ENCODE results near the gene SPATA3. TPM values are rescaled to one million over a fixed set of nuclear protein-coding genes. Genes with fewer than 3 reads are reported as not detected.

The SPATA3 gene
- total and polyA plus RNA-seq, 2 of the 13 experiments (the other 11 are each of a cell fraction or from before 2014, with no cell fraction given), result not detected

- TF ChIP-seq, protein P1, sequence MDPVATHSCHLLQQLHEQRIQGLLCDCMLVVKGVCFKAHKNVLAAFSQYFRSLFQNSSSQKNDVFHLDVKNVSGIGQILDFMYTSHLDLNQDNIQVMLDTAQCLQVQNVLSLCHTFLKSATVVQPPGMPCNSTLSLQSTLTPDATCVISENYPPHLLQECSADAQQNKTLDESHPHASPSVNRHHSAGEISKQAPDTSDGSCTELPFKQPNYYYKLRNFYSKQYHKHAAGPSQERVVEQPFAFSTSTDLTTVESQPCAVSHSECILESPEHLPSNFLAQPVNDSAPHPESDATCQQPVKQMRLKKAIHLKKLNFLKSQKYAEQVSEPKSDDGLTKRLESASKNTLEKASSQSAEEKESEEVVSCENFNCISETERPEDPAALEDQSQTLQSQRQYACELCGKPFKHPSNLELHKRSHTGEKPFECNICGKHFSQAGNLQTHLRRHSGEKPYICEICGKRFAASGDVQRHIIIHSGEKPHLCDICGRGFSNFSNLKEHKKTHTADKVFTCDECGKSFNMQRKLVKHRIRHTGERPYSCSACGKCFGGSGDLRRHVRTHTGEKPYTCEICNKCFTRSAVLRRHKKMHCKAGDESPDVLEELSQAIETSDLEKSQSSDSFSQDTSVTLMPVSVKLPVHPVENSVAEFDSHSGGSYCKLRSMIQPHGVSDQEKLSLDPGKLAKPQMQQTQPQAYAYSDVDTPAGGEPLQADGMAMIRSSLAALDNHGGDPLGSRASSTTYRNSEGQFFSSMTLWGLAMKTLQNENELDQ (CRISPR knock-in tag; IDR thresholded peaks at IDR 0.05; ENCODE audit: borderline replicate concordance), result no peak
- TF ChIP-seq HBP1 (CRISPR knock-in tag; IDR thresholded peaks at IDR 0.05; ENCODE audit: low read depth), result no peak
- peak; percentile 55 for TF ChIP-seq XRCC5 (optimal IDR thresholded peaks at IDR 0.05; ENCODE audit: low read length)
- peak; percentile 58; the same call in 1 of the 2 replicates for TF ChIP-seq ZIK1 (CRISPR knock-in tag; IDR thresholded peaks at IDR 0.05; ENCODE audit: borderline replicate concordance, low read depth)
- no peak for TF ChIP-seq ZNF605 (CRISPR knock-in tag; IDR thresholded peaks at IDR 0.05)
- no peak for TF ChIP-seq ZNF709 (CRISPR knock-in tag; IDR thresholded peaks at IDR 0.05)
- TF ChIP-seq, protein P2, sequence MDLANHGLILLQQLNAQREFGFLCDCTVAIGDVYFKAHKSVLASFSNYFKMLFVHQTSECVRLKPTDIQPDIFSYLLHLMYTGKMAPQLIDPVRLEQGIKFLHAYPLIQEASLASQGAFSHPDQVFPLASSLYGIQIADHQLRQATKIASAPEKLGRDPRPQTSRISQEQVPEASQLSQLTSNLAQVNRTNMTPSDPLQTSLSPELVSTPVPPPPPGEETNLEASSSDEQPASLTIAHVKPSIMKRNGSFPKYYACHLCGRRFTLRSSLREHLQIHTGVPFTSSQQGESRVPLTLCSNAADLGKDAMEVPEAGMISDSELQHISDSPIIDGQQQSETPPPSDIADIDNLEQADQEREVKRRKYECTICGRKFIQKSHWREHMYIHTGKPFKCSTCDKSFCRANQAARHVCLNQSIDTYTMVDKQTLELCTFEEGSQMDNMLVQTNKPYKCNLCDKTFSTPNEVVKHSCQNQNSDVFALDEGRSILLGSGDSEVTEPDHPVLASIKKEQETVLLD (CRISPR knock-in tag; IDR thresholded peaks at IDR 0.05; ENCODE audit: low read depth), result no peak
- TF ChIP-seq BORCS8-MEF2B (CRISPR knock-in tag; IDR thresholded peaks at IDR 0.05), result no peak
- TF ChIP-seq MTERF4 (CRISPR knock-in tag; IDR thresholded peaks at IDR 0.05), result no peak
- TF ChIP-seq RBFOX2 (IDR thresholded peaks at IDR 0.05; ENCODE audit: low read depth, low read length), result no peak
- no peak for TF ChIP-seq MED1 (CRISPR knock-in tag; IDR thresholded peaks at IDR 0.05)
- TF ChIP-seq EED (CRISPR knock-in tag; IDR thresholded peaks at IDR 0.05), result no peak
- no peak for TF ChIP-seq ZNF160 (CRISPR knock-in tag; IDR thresholded peaks at IDR 0.05)
- TF ChIP-seq, protein P3, sequence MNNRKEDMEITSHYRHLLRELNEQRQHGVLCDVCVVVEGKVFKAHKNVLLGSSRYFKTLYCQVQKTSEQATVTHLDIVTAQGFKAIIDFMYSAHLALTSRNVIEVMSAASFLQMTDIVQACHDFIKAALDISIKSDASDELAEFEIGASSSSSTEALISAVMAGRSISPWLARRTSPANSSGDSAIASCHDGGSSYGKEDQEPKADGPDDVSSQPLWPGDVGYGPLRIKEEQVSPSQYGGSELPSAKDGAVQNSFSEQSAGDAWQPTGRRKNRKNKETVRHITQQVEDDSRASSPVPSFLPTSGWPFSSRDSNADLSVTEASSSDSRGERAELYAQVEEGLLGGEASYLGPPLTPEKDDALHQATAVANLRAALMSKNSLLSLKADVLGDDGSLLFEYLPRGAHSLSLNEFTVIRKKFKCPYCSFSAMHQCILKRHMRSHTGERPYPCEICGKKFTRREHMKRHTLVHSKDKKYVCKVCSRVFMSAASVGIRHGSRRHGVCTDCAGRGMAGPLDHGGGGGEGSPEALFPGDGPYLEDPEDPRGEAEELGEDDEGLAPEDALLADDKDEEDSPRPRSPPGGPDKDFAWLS (CRISPR knock-in tag; IDR thresholded peaks at IDR 0.05; ENCODE audit: borderline replicate concordance), result no peak
- TF ChIP-seq LBX2 (CRISPR knock-in tag; IDR thresholded peaks at IDR 0.05; ENCODE audit: borderline replicate concordance), result 0 out of 2 replicates have a peak, but pooled peaks have one; percentile 34
- no peak for TF ChIP-seq ZNF720 (CRISPR knock-in tag; IDR thresholded peaks at IDR 0.05)
- no peak for TF ChIP-seq PHF5A (CRISPR knock-in tag; IDR thresholded peaks at IDR 0.05; ENCODE audit: low read depth, unreplicated experiment)
Measured at GRCh38 chr2:231041061-231041689, 45.3 kb downstream of the SPATA3 start (continued).
